OCI-LY1 (cell line): ENCODE measurements around the gene RND1.
"Not testable (repeated sequence)": the region's sequence is repeated elsewhere in the genome, so short reads cannot be mapped to it uniquely, and the experiment has no call there.

ENCODE experiments used
- H2AFZ ChIP-seq: fragments of 200-600 bp; sonication (generic), shearing (Covaris generic); 2 replicates; pipeline ENCODE4 v1.6.0; 2014; ENCODE audit warnings: antibody characterized with exemption, mild to moderate bottlenecking, low read length
- H3F3A ChIP-seq: fragments of 200-600 bp; sonication (generic), shearing (Covaris generic); 2 replicates; pipeline ENCODE4 v1.6.0; 2014; ENCODE audit warnings: mild to moderate bottlenecking, antibody characterized with exemption, low read length, moderate library complexity; ENCODE audit not compliant: insufficient read depth
- H3K27ac ChIP-seq: fragments of 200-600 bp; sonication (generic); 2 replicates; pipeline ENCODE4 v1.5.1; 2014; ENCODE audit warnings: low read length, mixed run types, mild to moderate bottlenecking, low read depth; ENCODE audit not compliant: poor library complexity, severe bottlenecking
- H3K27me3 ChIP-seq: fragments of 200-600 bp; sonication (generic); 2 replicates; pipeline ENCODE4 v1.6.0; 2014; ENCODE audit warnings: antibody characterized with exemption, mild to moderate bottlenecking, low read length, moderate library complexity; ENCODE audit not compliant: insufficient read depth
- H3K36me3 ChIP-seq: fragments of 200-600 bp; sonication (generic); 2 replicates; pipeline ENCODE4 v1.6.1; 2014; ENCODE audit warnings: mild to moderate bottlenecking, antibody characterized with exemption, low read length, moderate library complexity, mixed read lengths; ENCODE audit not compliant: insufficient read depth
- H3K4me1 ChIP-seq: fragments of 200-600 bp; sonication (generic); 2 replicates; pipeline ENCODE4 v1.5.1; 2014; ENCODE audit warnings: mild to moderate bottlenecking, low read length, moderate library complexity; ENCODE audit not compliant: insufficient read depth, severe bottlenecking
- H3K4me2 ChIP-seq: fragments of 200-600 bp; sonication (generic), shearing (Covaris generic); 2 replicates; pipeline ENCODE4 v1.6.1; 2014; ENCODE audit warnings: low read length
- H3K4me3 ChIP-seq: fragments of 200-600 bp; sonication (generic); 2 replicates; pipeline ENCODE4 v1.5.1; 2014; ENCODE audit warnings: low read length, low read depth, mild to moderate bottlenecking, mixed read lengths; ENCODE audit not compliant: poor library complexity, severe bottlenecking
- H3K79me2 ChIP-seq: fragments of 200-600 bp; shearing (Covaris generic); 2 replicates; pipeline ENCODE4 v1.6.1; 2016; ENCODE audit warnings: mixed run types, low read length, mixed read lengths; ENCODE audit not compliant: insufficient read depth
- H3K9ac ChIP-seq: fragments of 200-600 bp; sonication (generic), shearing (Covaris generic); 2 replicates; pipeline ENCODE4 v1.6.1; 2014; ENCODE audit warnings: mild to moderate bottlenecking, low read length, mixed read lengths
- H3K9me2 ChIP-seq: fragments of 200-600 bp; sonication (generic), shearing (Covaris generic); 2 replicates; pipeline ENCODE4 v1.6.1; 2014; ENCODE audit warnings: low read depth, mild to moderate bottlenecking, low read length, mixed read lengths
- H3K9me3 ChIP-seq: fragments of 200-600 bp; shearing (Covaris generic); 2 replicates; pipeline ENCODE4 v1.6.1; 2014; ENCODE audit warnings: low read length, mixed read lengths
- H4K20me1 ChIP-seq: fragments of 200-600 bp; sonication (generic), shearing (Covaris generic); 2 replicates; pipeline ENCODE4 v1.6.0; 2016; ENCODE audit warnings: mild to moderate bottlenecking, low read length; ENCODE audit not compliant: insufficient read depth
- CTCF ChIP-seq: fragments of 200-600 bp; sonication (generic), shearing (Covaris generic); IDR thresholded peaks from 2 replicates; pipeline ENCODE4 v1.5.1; 2017; ENCODE audit warnings: mild to moderate bottlenecking, antibody characterized with exemption, low read length, moderate library complexity, mixed read lengths
- EZH2 ChIP-seq: fragments of 200-600 bp; sonication (generic), shearing (Covaris generic); IDR thresholded peaks from 2 replicates; pipeline ENCODE4 v1.8.0; 2017; ENCODE audit warnings: borderline replicate concordance, mixed run types, mild to moderate bottlenecking, antibody characterized with exemption, low read length, moderate library complexity, mixed read lengths

Gene RND1

GRCh38 chr12:48865281-48866051 lies at the start of gene RND1:
Gene RND1, minus strand, starts transcription at chr12:48865870. Its CDS starts 103 bp downstream, at chr12:48865767.
- H3K79me2 ChIP-seq = no peaks in the 10 kb centered on the region
- no peaks in the 10 kb centered on the region for H3K36me3 ChIP-seq
- H3K4me2 ChIP-seq = peak within 1 kb of the TSS; percentile 72
- no peaks in the 10 kb centered on the region for H4K20me1 ChIP-seq
- H3K9me3 ChIP-seq = no peaks in the 10 kb centered on the region
- H3K27me3 ChIP-seq = no peaks in the 10 kb centered on the region
- H2AFZ ChIP-seq = peak within 1 kb of the TSS; percentile 76
- no peaks in the 10 kb centered on the region for H3F3A ChIP-seq
- H3K27ac ChIP-seq = no peak within 1 kb of the TSS
- TF ChIP-seq CTCF = 0 out of 2 replicates have a peak, but pooled peaks have one; percentile 11
- TF ChIP-seq EZH2 = no peak
- H3K9me2 ChIP-seq = no peaks in the 10 kb centered on the region
- peak within 1 kb of the TSS; percentile 53; the same call in 1 of the 2 replicates for H3K9ac ChIP-seq
- H3K4me1 ChIP-seq = peaks cover 22% of the 10 kb centered on the region
- peak within 1 kb of the TSS; percentile 65 for H3K4me3 ChIP-seq

GRCh38 chr12:48910196-48910595 lies 44.5 kb upstream of the RND1 start:
- no peaks in the 10 kb centered on the region for H3K9me3 ChIP-seq
- TF ChIP-seq CTCF = no peak
- no peak for TF ChIP-seq EZH2
- no peaks in the 10 kb centered on the region for H3K4me1 ChIP-seq
- no peaks in the 10 kb centered on the region for H4K20me1 ChIP-seq
- no peak overlapping the region for H3K27ac ChIP-seq
- H3K4me2 ChIP-seq = no peak overlapping the region
- H3K36me3 ChIP-seq = no peaks in the 10 kb centered on the region
- no peak overlapping the region for H3K9ac ChIP-seq
- no peak overlapping the region for H2AFZ ChIP-seq
- H3K4me3 ChIP-seq = no peak overlapping the region
- no peaks in the 10 kb centered on the region for H3K79me2 ChIP-seq
- no peaks in the 10 kb centered on the region for H3K27me3 ChIP-seq
- H3K9me2 ChIP-seq = no peaks in the 10 kb centered on the region
- H3F3A ChIP-seq = no peaks in the 10 kb centered on the region

GRCh38 chr12:48909698-48910097 lies 44.0 kb upstream of the RND1 start:
- not testable (repeated sequence) for H4K20me1 ChIP-seq, H2AFZ ChIP-seq, H3K9me3 ChIP-seq, H3K4me3 ChIP-seq, H3K36me3 ChIP-seq, H3K4me1 ChIP-seq, H3K79me2 ChIP-seq, H3K9me2 ChIP-seq, H3K9ac ChIP-seq, H3K27ac ChIP-seq, H3K4me2 ChIP-seq, H3K27me3 ChIP-seq, H3F3A ChIP-seq

- Histone ChIP-seq H3K9me2 (no peaks in the 10 kb centered on the region), H3K4me3 (no peak overlapping the region), H4K20me1 (no peaks in the 10 kb centered on the region), H3K4me2 (no peak overlapping the region), H3K27me3 (no peaks in the 10 kb centered on the region), H3K36me3 (no peaks in the 10 kb centered on the region), H3K9ac (no peak overlapping the region), H3K9me3 (no peaks in the 10 kb centered on the region), H3K79me2 (no peaks in the 10 kb centered on the region), H2AFZ (no peak overlapping the region), H3F3A (no peaks in the 10 kb centered on the region), H3K27ac (no peak overlapping the region), H3K4me1 (peaks cover 4% of the 10 kb centered on the region)
- TF ChIP-seq CTCF (no peak), EZH2 (no peak)
These were observed 41.6 kb upstream of the RND1 start for GRCh38 chr12:48907245-48907644.
